WTC11 (cell line): ENCODE results near the gene PHRF1.

Source experiments
- ATF2 ChIP-seq: sonication (generic); formaldehyde crosslinking; IDR thresholded peaks from 2 replicates; pipeline ENCODE4 v1.8.1; 2022; ENCODE audit warnings: low read depth, missing genetic modification reagents, borderline replicate concordance
- CREB1 ChIP-seq: sonication (generic); formaldehyde crosslinking; IDR thresholded peaks from 2 replicates; pipeline ENCODE4 v1.8.0; 2023; ENCODE audit warnings: mild to moderate bottlenecking, missing genetic modification reagents
- CREM ChIP-seq: sonication (generic); formaldehyde crosslinking; IDR thresholded peaks from 2 replicates; pipeline ENCODE4 v1.8.1; 2022; ENCODE audit warnings: mild to moderate bottlenecking, missing genetic modification reagents, moderate library complexity
- CTCF ChIP-seq: fragments of 200-600 bp; IDR thresholded peaks from 2 replicates; pipeline ENCODE4 v1.8.0; 2022; ENCODE audit warnings: antibody characterized with exemption
- FOXJ3 ChIP-seq: sonication (generic); formaldehyde crosslinking; IDR thresholded peaks from 2 replicates; pipeline ENCODE4 v1.9.0; 2021; ENCODE audit warnings: missing genetic modification reagents, mild to moderate bottlenecking, borderline replicate concordance
- JAZF1 ChIP-seq: fragments of 250-450 bp; sonication (Bioruptor Pico); IDR thresholded peaks from 2 replicates; pipeline ENCODE4 v1.9.0; 2021; ENCODE audit warnings: moderate library complexity, mild to moderate bottlenecking, inconsistent platforms
- JUN ChIP-seq: sonication (generic); formaldehyde crosslinking; IDR thresholded peaks from 2 replicates; pipeline ENCODE4 v1.8.0; 2023; ENCODE audit warnings: mild to moderate bottlenecking, missing genetic modification reagents
- MYBL2 ChIP-seq: sonication (generic); formaldehyde crosslinking; IDR thresholded peaks from 2 replicates; pipeline ENCODE4 v1.8.1; 2023; ENCODE audit warnings: mild to moderate bottlenecking, moderate library complexity, missing genetic modification reagents
- PREB ChIP-seq: sonication (generic); formaldehyde crosslinking; IDR thresholded peaks from 2 replicates; pipeline ENCODE4 v1.8.1; 2022; ENCODE audit warnings: mild to moderate bottlenecking, missing genetic modification reagents, moderate library complexity, borderline replicate concordance
- SP1 ChIP-seq: sonication (generic); formaldehyde crosslinking; conservative IDR thresholded peaks from 2 replicates; pipeline ENCODE4 v1.8.1; 2022; ENCODE audit warnings: missing genetic modification reagents
- ZNF416 ChIP-seq: fragments of 250-450 bp; sonication (Bioruptor Pico); IDR thresholded peaks from 2 replicates; pipeline ENCODE4 v1.9.0; 2021; ENCODE audit warnings: mild to moderate bottlenecking, inconsistent platforms
- TF ChIP-seq, protein P1 (sequence below): sonication (generic); formaldehyde crosslinking; IDR thresholded peaks from 2 replicates; pipeline ENCODE4 v1.8.0; 2022; ENCODE audit warnings: mild to moderate bottlenecking, missing genetic modification reagents

GRCh38 chr11:545171-545570, 31.1 kb upstream of the PHRF1 start:
- no peak for TF ChIP-seq CTCF
- TF ChIP-seq FOXJ3 (CRISPR knock-in tag) = no peak
- TF ChIP-seq JUN (CRISPR knock-in tag) = no peak
- TF ChIP-seq ATF2 (CRISPR knock-in tag) = no peak
- TF ChIP-seq MYBL2 = no peak
- TF ChIP-seq ZNF416 (CRISPR knock-in tag) = no peak
- TF ChIP-seq, protein P1, sequence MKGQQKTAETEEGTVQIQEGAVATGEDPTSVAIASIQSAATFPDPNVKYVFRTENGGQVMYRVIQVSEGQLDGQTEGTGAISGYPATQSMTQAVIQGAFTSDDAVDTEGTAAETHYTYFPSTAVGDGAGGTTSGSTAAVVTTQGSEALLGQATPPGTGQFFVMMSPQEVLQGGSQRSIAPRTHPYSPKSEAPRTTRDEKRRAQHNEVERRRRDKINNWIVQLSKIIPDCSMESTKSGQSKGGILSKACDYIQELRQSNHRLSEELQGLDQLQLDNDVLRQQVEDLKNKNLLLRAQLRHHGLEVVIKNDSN (CRISPR knock-in tag) = no peak
- no peak for TF ChIP-seq CREM
- no peak for TF ChIP-seq CREB1 (CRISPR knock-in tag)
- TF ChIP-seq PREB (CRISPR knock-in tag) = no peak
- no peak for TF ChIP-seq SP1 (CRISPR knock-in tag)
- no peak for TF ChIP-seq JAZF1
